Measurements from ENCODE around the gene ECD. TPM values are rescaled to one million over a fixed set of nuclear protein-coding genes. Genes with fewer than 3 reads are reported as not detected.

ECD gene
- 24.9 TPM for polyA plus RNA-seq
- long read RNA-seq, donor 1, partial matches to known transcripts, result 0 of 4 reads
- long read RNA-seq, donor 1, other reads (novel, unspliced or antisense), result 0 of 4 reads
- long read RNA-seq, donor 2, partial matches to known transcripts, result 0 of 4 reads
- long read RNA-seq, donor 2, other reads (novel, unspliced or antisense), result 0 of 4 reads
- long read RNA-seq, donor 3, result 0 reads
- long read RNA-seq, donor 4, result 0 reads
- long read RNA-seq, donor 5, transcript ECD-201 (14 exons, 3,069 nt), result major isoform, 5 of 5 reads
- long read RNA-seq, donor 5, partial matches to known transcripts, result 0 of 5 reads
- long read RNA-seq, donor 5, other reads (novel, unspliced or antisense), result 0 of 5 reads
- long read RNA-seq, donor 6, transcript ECD-201 (14 exons, 3,069 nt), result major isoform, 12 of 22 reads
- long read RNA-seq, donor 6, partial matches to known transcripts, result 10 of 22 reads
- long read RNA-seq, donor 6, other reads (novel, unspliced or antisense), result 0 of 22 reads
- long read RNA-seq, donor 7, partial matches to known transcripts, result 0 of 3 reads
- long read RNA-seq, donor 7, other reads (novel, unspliced or antisense), result 0 of 3 reads
- long read RNA-seq, donor 8, transcript ECD-201 (14 exons, 3,069 nt), result major isoform, 6 of 13 reads
- long read RNA-seq, donor 8, partial matches to known transcripts, result 7 of 13 reads
- long read RNA-seq, donor 8, other reads (novel, unspliced or antisense), result 0 of 13 reads
- long read RNA-seq, donor 9, partial matches to known transcripts, result 0 of 2 reads
- long read RNA-seq, donor 9, other reads (novel, unspliced or antisense), result 0 of 2 reads
- long read RNA-seq, donor 10, partial matches to known transcripts, result 0 of 4 reads
- long read RNA-seq, donor 10, other reads (novel, unspliced or antisense), result 0 of 4 reads
- long read RNA-seq, donor 11, partial matches to known transcripts, result 0 of 4 reads
- long read RNA-seq, donor 11, other reads (novel, unspliced or antisense), result 0 of 4 reads

GRCh38 chr10:73167783-73168464 is at the start of gene ECD, which contains the start of gene FAM149B1:
Gene ECD, minus strand, starts transcription at chr10:73168008. Its CDS starts 4,071 bp downstream, at chr10:73163937.
Gene FAM149B1, plus strand, starts transcription at chr10:73168119. Its CDS starts 221 bp downstream, at chr10:73168340.
- peaks cover 8% of the 10 kb centered on the region for H3K36me3 ChIP-seq (ENCODE audit: control insufficient read depth, insufficient read depth, low read length)
- WGBS (ENCODE audit: insufficient coverage, low lambda C conversion rate), result no CpG with 5 or more reads among the region's 49 CpGs
- no peaks in the 10 kb centered on the region for H3K9me3 ChIP-seq (ENCODE audit: control insufficient read depth, low read depth, low read length)
- peak within 1 kb of the TSS; percentile 97 for H3K4me3 ChIP-seq (ENCODE audit: low read length)
- no peaks in the 10 kb centered on the region for H3K27me3 ChIP-seq (ENCODE audit: control insufficient read depth, insufficient read depth, low read length)
- DNase-seq, result peak; percentile 94 to 96
- no peaks in the 10 kb centered on the region for H3K4me1 ChIP-seq (ENCODE audit: control insufficient read depth, insufficient read depth, low read length)
- H3K27ac ChIP-seq (ENCODE audit: low read length), result peak within 1 kb of the TSS; percentile 97

DNA sequence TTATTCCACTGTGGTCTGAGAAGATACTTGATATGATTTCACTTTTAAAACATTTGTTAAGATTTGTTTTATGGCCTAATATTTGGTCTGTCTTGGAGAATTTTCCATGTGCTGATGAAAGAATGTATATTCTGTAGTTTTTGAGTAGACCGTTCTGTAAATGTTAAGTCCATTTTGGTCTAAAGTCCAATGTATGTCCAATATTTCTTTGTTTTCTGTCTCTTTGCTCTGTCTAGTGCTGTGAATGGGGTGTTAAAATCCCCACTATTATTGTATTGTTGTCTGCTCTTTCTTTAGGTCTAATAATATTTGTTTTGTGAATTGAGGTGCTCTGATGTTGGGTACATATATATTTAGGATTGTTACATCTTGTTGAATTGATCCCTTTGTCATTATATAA is 47.9 kb upstream of the ECD start:
- Histone ChIP-seq H3K27me3 (ENCODE audit: control insufficient read depth, insufficient read depth, low read length) (no peaks in the 10 kb centered on the region), H3K9me3 (ENCODE audit: control insufficient read depth, low read depth, low read length) (no peaks in the 10 kb centered on the region), H3K4me3 (ENCODE audit: low read length) (no peak overlapping the region), H3K36me3 (ENCODE audit: control insufficient read depth, insufficient read depth, low read length) (peaks cover 26% of the 10 kb centered on the region), H3K27ac (ENCODE audit: low read length) (no peak overlapping the region), H3K4me1 (ENCODE audit: control insufficient read depth, insufficient read depth, low read length) (no peaks in the 10 kb centered on the region)
- DNase-seq, result no peak
- 100% methylated on average over 1 of the region's 1 CpG for WGBS (ENCODE audit: insufficient coverage, low lambda C conversion rate)

- no peaks in the 10 kb centered on the region for H3K27me3 ChIP-seq (ENCODE audit: control insufficient read depth, insufficient read depth, low read length)
- H3K27ac ChIP-seq (ENCODE audit: low read length), result no peak overlapping the region
- peaks cover 3% of the 10 kb centered on the region for H3K9me3 ChIP-seq (ENCODE audit: control insufficient read depth, low read depth, low read length)
- no peak overlapping the region for H3K4me3 ChIP-seq (ENCODE audit: low read length)
- 100% methylated on average over 1 of the region's 4 CpGs for WGBS (ENCODE audit: insufficient coverage, low lambda C conversion rate)
- H3K4me1 ChIP-seq (ENCODE audit: control insufficient read depth, insufficient read depth, low read length), result no peaks in the 10 kb centered on the region
- peaks cover 6% of the 10 kb centered on the region for H3K36me3 ChIP-seq (ENCODE audit: control insufficient read depth, insufficient read depth, low read length)
- no peak for DNase-seq
These were observed 43.5 kb upstream of the ECD start for GRCh38 chr10:73211106-73211811.

DNA sequence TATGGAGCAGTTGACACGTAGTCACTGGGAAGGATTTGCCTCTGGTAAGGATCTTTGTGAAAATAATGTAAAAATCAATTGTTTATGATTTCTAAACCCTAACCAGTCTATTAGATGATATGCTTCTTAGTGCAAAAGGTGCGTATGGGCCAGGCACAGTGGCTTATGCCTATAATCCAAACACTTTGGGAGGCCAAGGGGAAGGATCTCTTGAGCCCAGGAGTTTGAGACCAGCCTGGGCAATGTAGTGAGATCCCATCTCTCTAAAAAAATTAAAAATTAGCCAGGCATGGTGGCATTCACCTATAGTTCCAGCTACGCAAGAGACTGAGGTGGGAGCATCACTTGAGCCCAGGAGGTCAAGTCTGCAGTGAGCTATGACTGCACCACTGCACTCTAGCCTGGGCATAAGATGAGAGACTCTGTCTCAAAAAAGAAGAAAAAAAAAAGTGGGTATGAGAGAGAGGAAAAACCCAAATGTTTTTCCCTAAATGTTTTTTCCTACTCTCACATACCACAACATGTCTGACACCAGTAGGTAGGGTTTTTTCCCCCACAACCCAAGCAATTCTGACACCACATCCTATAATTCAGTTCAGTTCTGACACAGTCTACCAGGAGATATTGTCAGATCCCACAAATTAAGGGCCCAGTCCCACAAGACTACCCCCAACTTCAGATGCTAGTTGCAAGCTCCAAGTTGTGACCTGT is 42.7 kb upstream of the ECD start:
- Histone ChIP-seq H3K4me3 (ENCODE audit: low read length) (no peak overlapping the region), H3K36me3 (ENCODE audit: control insufficient read depth, insufficient read depth, low read length) (peaks cover 6% of the 10 kb centered on the region), H3K27ac (ENCODE audit: low read length) (no peak overlapping the region), H3K4me1 (ENCODE audit: control insufficient read depth, insufficient read depth, low read length) (no peaks in the 10 kb centered on the region), H3K9me3 (ENCODE audit: control insufficient read depth, low read depth, low read length) (peaks cover 3% of the 10 kb centered on the region), H3K27me3 (ENCODE audit: control insufficient read depth, insufficient read depth, low read length) (no peaks in the 10 kb centered on the region)
- no peak for DNase-seq
- WGBS (ENCODE audit: insufficient coverage, low lambda C conversion rate), result no CpG with 5 or more reads among the region's 3 CpGs

DNA sequence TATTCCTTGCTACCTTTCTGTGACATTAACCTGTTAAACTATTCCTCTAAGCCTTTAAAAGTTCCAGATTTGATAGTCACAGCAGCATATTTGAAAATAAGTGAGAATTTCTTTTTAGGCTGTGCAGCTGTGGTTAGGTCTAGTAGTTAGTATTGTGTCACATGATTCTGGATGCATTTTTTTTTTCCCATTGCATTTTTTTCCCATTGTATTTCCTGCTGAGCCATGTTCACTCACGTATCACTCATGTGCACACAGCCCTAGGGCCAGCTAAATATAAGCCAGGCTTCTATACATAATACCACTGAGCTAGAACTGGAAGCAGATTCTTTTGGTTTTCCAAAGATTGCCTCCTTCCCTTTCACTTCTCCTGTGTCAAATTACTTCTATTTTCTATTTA is 41.9 kb upstream of the ECD start:
- H3K9me3 ChIP-seq (ENCODE audit: control insufficient read depth, low read depth, low read length), result peaks cover 3% of the 10 kb centered on the region
- peak; percentile 13 to 45 for DNase-seq
- H3K27me3 ChIP-seq (ENCODE audit: control insufficient read depth, insufficient read depth, low read length), result no peaks in the 10 kb centered on the region
- H3K36me3 ChIP-seq (ENCODE audit: control insufficient read depth, insufficient read depth, low read length), result peaks cover 8% of the 10 kb centered on the region
- no peaks in the 10 kb centered on the region for H3K4me1 ChIP-seq (ENCODE audit: control insufficient read depth, insufficient read depth, low read length)
- H3K4me3 ChIP-seq (ENCODE audit: low read length), result no peak overlapping the region
- peak overlapping the region; percentile 31 for H3K27ac ChIP-seq (ENCODE audit: low read length)
- no CpG with 5 or more reads among the region's 1 CpG for WGBS (ENCODE audit: insufficient coverage, low lambda C conversion rate)

- no peaks in the 10 kb centered on the region for H3K27me3 ChIP-seq (ENCODE audit: control insufficient read depth, insufficient read depth, low read length)
- H3K4me3 ChIP-seq (ENCODE audit: low read length), result no peak overlapping the region
- H3K9me3 ChIP-seq (ENCODE audit: control insufficient read depth, low read depth, low read length), result peaks cover 3% of the 10 kb centered on the region
- H3K36me3 ChIP-seq (ENCODE audit: control insufficient read depth, insufficient read depth, low read length), result peaks cover 11% of the 10 kb centered on the region
- H3K4me1 ChIP-seq (ENCODE audit: control insufficient read depth, insufficient read depth, low read length), result no peaks in the 10 kb centered on the region
- no peak for DNase-seq
- no peak overlapping the region for H3K27ac ChIP-seq (ENCODE audit: low read length)
- 71% methylated on average over 1 of the region's 2 CpGs for WGBS (ENCODE audit: insufficient coverage, low lambda C conversion rate)
These were observed 40.1 kb upstream of the ECD start for GRCh38 chr10:73207883-73208282.

DNA sequence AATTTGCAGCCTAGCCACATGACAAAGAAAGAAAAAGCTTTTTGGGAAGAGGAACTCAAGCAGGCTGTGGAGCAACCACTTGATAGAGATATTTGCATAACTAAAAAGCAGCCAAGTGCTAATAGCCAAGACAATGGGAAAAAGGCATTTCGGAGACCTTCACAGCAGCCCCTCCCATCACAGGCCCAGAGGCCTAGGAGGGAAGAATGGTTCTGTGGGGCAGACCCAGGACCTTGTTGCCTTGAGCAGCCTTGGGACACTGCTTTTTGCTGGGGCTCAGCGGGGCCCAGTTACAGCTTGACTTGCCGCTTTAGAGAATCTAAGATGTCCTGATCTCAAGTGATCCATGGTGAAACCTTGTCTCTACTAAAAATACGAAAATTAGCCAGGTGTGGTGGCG is 38.6 kb upstream of the ECD start:
- no peak for DNase-seq
- no peaks in the 10 kb centered on the region for H3K4me1 ChIP-seq (ENCODE audit: control insufficient read depth, insufficient read depth, low read length)
- no peak overlapping the region for H3K27ac ChIP-seq (ENCODE audit: low read length)
- whole genome bisulfite sequencing (ENCODE audit: insufficient coverage, low lambda C conversion rate), result no CpG with 5 or more reads among the region's 5 CpGs
- H3K36me3 ChIP-seq (ENCODE audit: control insufficient read depth, insufficient read depth, low read length), result peaks cover 13% of the 10 kb centered on the region
- no peaks in the 10 kb centered on the region for H3K27me3 ChIP-seq (ENCODE audit: control insufficient read depth, insufficient read depth, low read length)
- no peak overlapping the region for H3K4me3 ChIP-seq (ENCODE audit: low read length)
- peaks cover 3% of the 10 kb centered on the region for H3K9me3 ChIP-seq (ENCODE audit: control insufficient read depth, low read depth, low read length)

GRCh38 chr10:73205890-73206289 is 38.1 kb upstream of the ECD start:
- peaks cover 3% of the 10 kb centered on the region for H3K9me3 ChIP-seq (ENCODE audit: control insufficient read depth, low read depth, low read length)
- no peak overlapping the region for H3K4me3 ChIP-seq (ENCODE audit: low read length)
- peaks cover 13% of the 10 kb centered on the region for H3K36me3 ChIP-seq (ENCODE audit: control insufficient read depth, insufficient read depth, low read length)
- H3K27me3 ChIP-seq (ENCODE audit: control insufficient read depth, insufficient read depth, low read length), result no peaks in the 10 kb centered on the region
- no peak for DNase-seq
- H3K4me1 ChIP-seq (ENCODE audit: control insufficient read depth, insufficient read depth, low read length), result no peaks in the 10 kb centered on the region
- no CpG with 5 or more reads among the region's 1 CpG for WGBS (ENCODE audit: insufficient coverage, low lambda C conversion rate)
- H3K27ac ChIP-seq (ENCODE audit: low read length), result no peak overlapping the region

DNA sequence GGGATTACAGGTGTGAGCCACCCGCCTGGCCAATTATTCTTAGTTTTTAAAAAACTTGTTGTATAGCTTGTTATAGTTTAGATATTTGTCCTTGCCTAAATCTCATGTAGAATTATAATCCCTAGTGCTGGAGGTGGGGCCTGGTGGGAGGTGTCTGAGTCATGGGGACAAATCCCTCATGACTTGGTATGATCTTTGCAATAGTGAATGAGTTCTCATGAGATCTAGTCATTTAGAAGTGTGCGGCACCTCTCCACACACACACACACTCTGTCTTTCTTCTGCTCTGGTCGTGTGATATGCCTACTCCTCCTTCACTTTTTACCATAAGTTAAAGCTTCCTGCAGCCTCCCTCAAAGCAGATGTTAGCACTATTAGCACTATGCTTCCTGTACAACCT is 37.3 kb upstream of the ECD start:
- Histone ChIP-seq H3K27ac (ENCODE audit: low read length) (no peak overlapping the region), H3K4me1 (ENCODE audit: control insufficient read depth, insufficient read depth, low read length) (no peaks in the 10 kb centered on the region), H3K36me3 (ENCODE audit: control insufficient read depth, insufficient read depth, low read length) (peaks cover 13% of the 10 kb centered on the region), H3K9me3 (ENCODE audit: control insufficient read depth, low read depth, low read length) (peaks cover 3% of the 10 kb centered on the region), H3K4me3 (ENCODE audit: low read length) (no peak overlapping the region), H3K27me3 (ENCODE audit: control insufficient read depth, insufficient read depth, low read length) (no peaks in the 10 kb centered on the region)
- DNase-seq, result no peak
- WGBS (ENCODE audit: insufficient coverage, low lambda C conversion rate), result no CpG with 5 or more reads among the region's 3 CpGs

All from large intestine (tissue), 12 donors.